ENCODE results near the gene KIRREL1. TPM values are rescaled to one million over a fixed set of nuclear protein-coding genes. Genes with fewer than 3 reads are reported as not detected.

KIRREL1 gene
- total RNA-seq, 2 donors from 2014 or later = not detected

DNA sequence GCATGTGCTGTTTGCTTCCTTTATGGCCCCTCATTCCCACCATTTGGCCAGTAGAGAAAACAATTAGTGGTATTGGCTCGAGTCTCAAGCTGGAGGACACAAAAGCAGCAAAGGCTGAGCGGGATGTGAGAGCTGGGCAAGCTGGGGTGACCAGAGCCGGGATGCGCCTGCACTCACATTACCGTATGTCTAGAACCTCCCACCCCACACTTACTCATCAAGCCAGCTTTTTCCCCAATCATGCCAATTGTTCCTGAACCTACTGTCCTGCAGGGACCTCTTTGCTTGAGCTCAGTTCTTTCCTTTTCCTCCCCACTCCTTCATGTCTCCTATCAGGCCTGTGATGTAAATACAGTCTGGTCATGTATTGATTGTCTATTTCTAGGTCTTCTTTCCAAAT, 45.9 kb downstream of the KIRREL1 start:
- H3K36me3 Mint-ChIP-seq = no peaks in the 10 kb centered on the region

DNA sequence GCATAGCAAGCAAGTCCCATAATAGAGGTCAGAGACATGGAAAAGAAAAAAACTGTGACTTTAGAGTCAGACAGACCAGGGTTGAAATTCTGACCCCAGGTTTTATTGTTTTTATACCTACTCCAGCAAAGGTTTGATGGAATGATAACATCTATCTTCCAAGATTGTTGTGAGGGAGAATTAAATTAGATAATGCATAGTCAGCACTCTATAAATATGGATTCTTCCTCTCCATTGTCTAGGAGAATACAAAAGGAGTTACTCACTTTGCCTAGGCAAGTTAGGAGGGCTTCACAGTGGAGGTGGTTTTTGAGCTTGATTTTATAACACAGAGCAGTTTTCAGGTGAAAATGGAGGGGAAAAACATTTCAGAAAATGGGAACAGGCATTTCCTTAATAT, 46.9 kb downstream of the KIRREL1 start:
- no peak overlapping the region for H3K27ac Mint-ChIP-seq
- ATAC-seq = no peak

More for the DNA sequence above, 45.9 kb downstream of the KIRREL1 start:
- H3K27ac Mint-ChIP-seq = no peak overlapping the region
- no peaks in the 10 kb centered on the region for H3K4me1 Mint-ChIP-seq (ENCODE audit: low read depth in 2 of 2)
- H3K27me3 Mint-ChIP-seq = peaks cover 16 to 17% of the 10 kb centered on the region in 2 donors
- DNase-seq (ENCODE audit: low spot score) = no peak
- ATAC-seq = no peak
- H3K4me3 Mint-ChIP-seq = no peak overlapping the region
- no peaks in the 10 kb centered on the region for H3K9me3 Mint-ChIP-seq

DNA sequence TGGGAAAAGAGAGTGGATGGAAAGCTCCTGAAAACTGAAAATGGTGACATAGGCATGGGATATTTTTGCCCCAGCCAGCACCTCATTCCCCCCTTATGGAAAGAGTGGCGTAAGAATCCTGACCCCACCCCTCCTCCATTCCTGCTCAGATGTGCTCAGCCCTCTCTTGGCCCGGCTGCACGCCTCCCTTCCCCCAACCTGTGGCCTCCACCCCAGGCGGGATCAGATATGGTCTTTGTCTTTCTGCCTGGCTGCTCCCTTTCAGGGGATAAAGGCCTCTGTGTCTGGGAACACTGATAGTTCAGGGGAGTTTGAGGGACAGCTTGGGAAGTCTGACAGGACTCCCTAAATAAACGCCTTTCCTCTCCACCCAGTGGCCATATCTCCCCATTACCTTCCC, 49.8 kb downstream of the KIRREL1 start:
- H3K4me3 Mint-ChIP-seq = no peak overlapping the region
- no peak overlapping the region for H3K27ac Mint-ChIP-seq

More for the DNA sequence above, 46.9 kb downstream of the KIRREL1 start:
- Mint-ChIP-seq H3K9me3 (no peaks in the 10 kb centered on the region), H3K36me3 (no peaks in the 10 kb centered on the region), H3K27me3 (peaks cover 17 to 19% of the 10 kb centered on the region in 2 donors), H3K4me3 (no peak overlapping the region), H3K4me1 (ENCODE audit: low read depth in 2 of 2) (no peaks in the 10 kb centered on the region)
- DNase-seq (ENCODE audit: low spot score) = no peak

DNA sequence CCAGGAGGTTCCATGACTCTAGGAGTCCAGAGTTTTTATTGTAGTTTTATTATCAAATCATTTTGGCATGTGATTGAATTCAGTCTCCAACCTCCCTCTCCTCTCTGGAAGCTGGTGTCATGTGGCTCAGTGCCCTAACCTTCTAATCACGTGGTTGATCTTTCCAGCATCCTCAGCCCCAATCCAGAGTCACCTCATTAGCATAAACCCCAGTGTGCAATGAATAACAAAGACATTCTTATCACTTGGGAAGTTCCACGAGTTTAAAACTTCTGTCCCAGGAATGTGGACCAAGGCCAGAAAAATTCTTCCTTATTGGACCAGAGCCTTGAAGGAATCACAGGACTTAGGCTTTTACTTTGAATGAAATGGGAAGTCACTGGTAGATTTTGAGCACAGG, 52.2 kb downstream of the KIRREL1 start:
- Mint-ChIP-seq H3K27me3 (peaks cover 14 to 18% of the 10 kb centered on the region in 2 donors), H3K4me3 (no peak overlapping the region), H3K4me1 (ENCODE audit: low read depth in 2 of 2) (no peaks in the 10 kb centered on the region), H3K27ac (no peak overlapping the region), H3K9me3 (no peaks in the 10 kb centered on the region), H3K36me3 (no peaks in the 10 kb centered on the region)
- no peak for ATAC-seq
- no peak for DNase-seq (ENCODE audit: low spot score)

More for the DNA sequence above, 49.8 kb downstream of the KIRREL1 start:
- peaks cover 22 to 27% of the 10 kb centered on the region in 2 donors for H3K27me3 Mint-ChIP-seq
- ATAC-seq (no peak), DNase-seq (ENCODE audit: low spot score) (no peak)
- no peaks in the 10 kb centered on the region for H3K36me3 Mint-ChIP-seq
- no peaks in the 10 kb centered on the region for H3K4me1 Mint-ChIP-seq (ENCODE audit: low read depth in 2 of 2)
- no peaks in the 10 kb centered on the region for H3K9me3 Mint-ChIP-seq

DNA sequence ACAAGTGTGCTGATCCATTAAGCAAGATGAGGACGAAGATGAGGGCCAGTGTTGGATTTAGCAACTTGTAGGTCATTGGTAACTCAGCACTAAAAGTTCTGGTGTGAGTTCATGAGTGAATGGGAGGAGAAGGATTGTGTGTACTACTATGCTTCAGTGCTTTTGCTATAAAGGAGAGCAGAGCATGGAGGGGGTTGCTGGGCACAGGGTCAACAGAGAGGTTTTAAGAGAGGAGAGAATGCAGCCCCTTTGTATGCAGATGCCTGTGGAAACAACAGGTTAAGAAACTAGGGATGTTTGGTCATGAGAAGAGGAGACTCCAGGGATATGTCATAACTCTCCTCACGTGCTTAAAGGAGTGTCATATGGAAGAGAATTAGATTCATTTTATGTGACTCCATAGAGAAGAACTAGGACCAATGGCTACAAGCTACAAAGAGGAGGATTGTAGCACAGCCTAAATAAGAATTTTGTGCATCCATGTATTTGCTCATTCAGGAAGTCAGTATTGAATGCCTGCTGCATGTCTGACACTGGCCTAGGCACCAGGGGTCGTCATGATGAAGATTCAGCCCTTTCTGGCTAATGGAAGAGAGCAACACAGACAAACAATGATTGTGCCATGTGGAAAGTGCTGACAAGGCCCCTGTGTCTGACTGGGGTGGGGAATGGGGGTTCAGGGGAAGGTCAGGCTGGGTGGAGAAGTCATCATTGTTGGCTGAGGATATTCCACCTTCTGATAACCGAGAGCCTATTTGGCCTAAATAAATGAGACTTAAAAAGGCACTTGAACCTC, 53.5 kb downstream of the KIRREL1 start:
- no peak overlapping the region for H3K4me3 Mint-ChIP-seq
- peaks cover 21 to 23% of the 10 kb centered on the region in 2 donors for H3K27me3 Mint-ChIP-seq
- no peak for DNase-seq (ENCODE audit: low spot score)
- no peaks in the 10 kb centered on the region for H3K4me1 Mint-ChIP-seq (ENCODE audit: low read depth in 2 of 2)
- ATAC-seq = no peak
- H3K36me3 Mint-ChIP-seq = no peaks in the 10 kb centered on the region
- H3K27ac Mint-ChIP-seq = no peak overlapping the region
- H3K9me3 Mint-ChIP-seq = no peaks in the 10 kb centered on the region

DNA sequence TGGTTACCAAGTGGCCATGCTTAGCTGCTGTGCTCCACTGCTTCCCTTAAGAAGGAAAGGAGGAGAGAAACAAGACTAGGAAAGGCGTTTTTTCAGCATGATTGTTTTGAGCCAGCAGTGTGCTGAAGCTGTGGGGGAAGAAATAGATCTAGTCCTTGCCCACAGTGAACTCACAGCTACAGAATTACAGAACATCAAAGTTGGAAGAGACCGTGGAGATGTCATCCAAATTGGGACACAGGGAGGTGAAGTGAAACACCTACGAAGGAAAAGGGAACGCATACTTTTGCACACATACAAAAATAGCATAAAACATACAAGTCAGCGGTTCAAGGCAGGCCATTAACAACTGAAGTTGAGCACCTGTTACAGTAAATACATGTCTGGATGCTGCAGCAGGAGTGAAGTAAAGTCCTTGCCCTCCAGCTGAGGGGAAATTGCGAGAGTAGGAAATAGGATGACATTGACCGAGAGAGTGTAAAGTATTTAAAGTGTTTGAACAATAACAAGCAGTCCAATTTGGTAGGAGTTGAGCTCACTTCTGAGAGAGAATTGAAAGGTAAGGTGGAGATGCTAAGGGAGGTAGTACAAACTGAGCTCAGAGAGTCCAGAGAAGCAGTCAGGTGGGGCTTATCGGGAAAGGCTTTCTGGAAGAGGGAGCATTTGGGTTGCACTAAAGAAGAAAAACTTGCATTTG, 55.1 kb downstream of the KIRREL1 start:
- Mint-ChIP-seq H3K27ac (no peak overlapping the region), H3K4me1 (ENCODE audit: low read depth in 2 of 2) (no peaks in the 10 kb centered on the region), H3K36me3 (no peaks in the 10 kb centered on the region), H3K27me3 (peaks cover 24 to 32% of the 10 kb centered on the region in 2 donors), H3K4me3 (no peak overlapping the region), H3K9me3 (no peaks in the 10 kb centered on the region)
- DNase-seq (ENCODE audit: low spot score) (no peak), ATAC-seq (no peak)

DNA sequence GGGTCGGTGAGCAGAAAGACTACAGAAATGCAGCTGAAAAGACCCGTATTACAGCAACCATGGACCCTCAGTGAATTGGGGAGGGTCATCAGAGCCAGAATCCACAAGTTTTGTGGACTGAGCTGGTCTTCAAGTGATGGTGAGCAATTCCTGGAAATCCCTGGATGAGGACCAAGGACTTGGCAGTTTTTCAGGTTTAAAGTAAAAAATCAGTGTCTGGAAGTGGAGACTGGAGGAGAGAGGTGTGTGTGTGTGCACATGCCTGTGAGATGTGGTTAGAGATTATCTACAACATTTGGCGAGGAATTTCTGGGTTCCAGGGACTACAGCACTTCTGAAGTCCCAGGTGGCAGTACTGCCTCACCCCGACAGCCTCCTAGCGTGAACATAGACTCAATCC, 56.4 kb downstream of the KIRREL1 start:
- ATAC-seq (no peak), DNase-seq (ENCODE audit: low spot score) (no peak)
- Mint-ChIP-seq H3K27me3 (peaks cover 22 to 35% of the 10 kb centered on the region in 2 donors), H3K4me1 (ENCODE audit: low read depth in 2 of 2) (no peaks in the 10 kb centered on the region), H3K9me3 (no peaks in the 10 kb centered on the region), H3K36me3 (no peaks in the 10 kb centered on the region), H3K4me3 (no peak overlapping the region), H3K27ac (no peak overlapping the region)

DNA sequence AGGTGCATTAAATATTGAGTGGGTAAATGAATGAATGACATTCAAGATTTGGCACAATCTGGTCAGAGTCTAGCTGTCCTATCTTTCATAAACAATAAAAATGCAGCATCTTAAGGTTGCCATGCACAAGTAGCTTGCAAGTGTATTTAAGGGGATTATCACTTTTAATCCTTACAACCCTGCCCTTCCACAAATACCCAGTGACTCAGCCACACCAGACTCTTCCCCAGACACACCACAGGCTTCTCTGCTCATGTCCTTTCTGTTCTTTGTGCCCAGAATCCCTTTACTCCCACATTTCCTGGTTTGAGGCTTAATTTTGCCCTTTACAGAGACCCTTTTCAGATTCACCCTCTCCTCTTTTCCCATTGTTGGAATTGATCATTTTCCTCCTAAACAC, 59.8 kb downstream of the KIRREL1 start:
- DNase-seq (ENCODE audit: low spot score) = no peak
- Mint-ChIP-seq H3K27ac (no peak overlapping the region), H3K4me3 (no peak overlapping the region), H3K9me3 (no peaks in the 10 kb centered on the region), H3K36me3 (no peaks in the 10 kb centered on the region), H3K27me3 (peaks cover 16 to 30% of the 10 kb centered on the region in 2 donors), H3K4me1 (ENCODE audit: low read depth in 2 of 2) (no peaks in the 10 kb centered on the region)
- ATAC-seq = no peak

DNA sequence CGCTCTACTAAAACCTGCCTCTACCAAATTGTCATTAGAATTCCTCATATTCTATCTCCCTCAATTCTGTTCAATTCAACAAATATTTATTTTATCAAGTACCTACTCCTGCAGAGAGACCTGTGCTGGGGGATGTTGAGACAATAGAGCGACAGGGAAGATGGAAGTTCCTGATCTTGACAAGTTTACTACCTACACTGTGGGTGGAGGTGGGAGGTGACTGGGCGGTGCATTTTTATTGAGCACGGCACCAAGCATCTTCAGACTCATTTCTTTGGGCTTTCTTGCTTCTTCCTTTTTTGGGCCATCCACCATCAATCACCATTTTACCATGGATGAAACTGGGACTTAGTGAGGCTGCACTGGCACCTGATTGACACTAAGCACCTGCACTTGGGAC, 61.3 kb downstream of the KIRREL1 start:
- Mint-ChIP-seq H3K36me3 (no peaks in the 10 kb centered on the region), H3K4me3 (no peak overlapping the region), H3K9me3 (no peaks in the 10 kb centered on the region), H3K4me1 (ENCODE audit: low read depth in 2 of 2) (no peaks in the 10 kb centered on the region), H3K27ac (no peak overlapping the region), H3K27me3 (peaks cover 18 to 31% of the 10 kb centered on the region in 2 donors)
- no peak for ATAC-seq
- no peak for DNase-seq (ENCODE audit: low spot score)

DNA sequence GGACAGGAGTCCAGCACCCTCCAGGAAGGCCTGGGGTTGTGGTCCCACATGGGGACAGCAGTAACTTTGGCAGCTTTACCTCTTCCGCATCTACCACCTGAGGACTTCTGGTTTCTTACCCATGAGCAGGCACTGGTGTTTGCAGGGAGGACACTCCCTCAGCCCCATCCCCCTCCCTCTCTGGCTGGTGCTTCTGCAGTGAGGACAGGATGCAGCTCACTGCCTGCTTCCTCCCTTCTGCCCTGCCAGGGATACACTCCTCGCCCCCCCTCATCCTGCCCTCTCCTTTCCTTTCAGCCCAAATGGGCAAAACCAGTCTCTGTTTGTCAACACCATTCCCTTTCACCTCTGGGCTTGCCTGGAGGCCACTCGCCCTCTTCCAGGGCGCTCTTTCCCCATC, 62.4 kb downstream of the KIRREL1 start:
- H3K27ac Mint-ChIP-seq = no peak overlapping the region
- no peaks in the 10 kb centered on the region for H3K36me3 Mint-ChIP-seq
- DNase-seq (ENCODE audit: low spot score) (no peak), ATAC-seq (no peak)
- H3K27me3 Mint-ChIP-seq = peaks cover 23 to 40% of the 10 kb centered on the region in 2 donors
- no peaks in the 10 kb centered on the region for H3K9me3 Mint-ChIP-seq
- no peaks in the 10 kb centered on the region for H3K4me1 Mint-ChIP-seq (ENCODE audit: low read depth in 2 of 2)
- H3K4me3 Mint-ChIP-seq = no peak overlapping the region

DNA sequence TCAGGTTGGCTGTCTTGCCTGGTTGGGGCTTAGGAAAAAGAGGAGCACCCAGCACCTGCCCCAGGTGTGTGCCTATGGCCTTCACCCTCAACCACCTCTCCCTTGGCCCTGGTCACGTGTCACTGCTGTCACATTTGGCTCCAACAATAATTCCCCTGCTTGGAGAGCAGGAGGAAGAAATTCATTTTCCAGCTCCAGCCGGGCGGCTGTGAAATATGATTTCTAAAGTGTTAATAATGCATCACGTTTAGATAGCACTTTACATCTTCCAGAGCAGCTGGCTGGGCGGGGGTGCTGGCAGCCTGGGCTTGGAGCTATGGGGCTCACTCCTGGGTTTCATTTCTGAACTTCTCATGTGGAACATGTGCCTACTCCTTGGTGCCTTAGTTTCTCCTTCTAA, 63.1 kb downstream of the KIRREL1 start:
- ATAC-seq (no peak), DNase-seq (ENCODE audit: low spot score) (no peak)
- Mint-ChIP-seq H3K36me3 (no peaks in the 10 kb centered on the region), H3K27me3 (peaks cover 19 to 40% of the 10 kb centered on the region in 2 donors), H3K4me3 (no peak overlapping the region), H3K4me1 (ENCODE audit: low read depth in 2 of 2) (no peaks in the 10 kb centered on the region), H3K9me3 (no peaks in the 10 kb centered on the region), H3K27ac (no peak overlapping the region)

DNA sequence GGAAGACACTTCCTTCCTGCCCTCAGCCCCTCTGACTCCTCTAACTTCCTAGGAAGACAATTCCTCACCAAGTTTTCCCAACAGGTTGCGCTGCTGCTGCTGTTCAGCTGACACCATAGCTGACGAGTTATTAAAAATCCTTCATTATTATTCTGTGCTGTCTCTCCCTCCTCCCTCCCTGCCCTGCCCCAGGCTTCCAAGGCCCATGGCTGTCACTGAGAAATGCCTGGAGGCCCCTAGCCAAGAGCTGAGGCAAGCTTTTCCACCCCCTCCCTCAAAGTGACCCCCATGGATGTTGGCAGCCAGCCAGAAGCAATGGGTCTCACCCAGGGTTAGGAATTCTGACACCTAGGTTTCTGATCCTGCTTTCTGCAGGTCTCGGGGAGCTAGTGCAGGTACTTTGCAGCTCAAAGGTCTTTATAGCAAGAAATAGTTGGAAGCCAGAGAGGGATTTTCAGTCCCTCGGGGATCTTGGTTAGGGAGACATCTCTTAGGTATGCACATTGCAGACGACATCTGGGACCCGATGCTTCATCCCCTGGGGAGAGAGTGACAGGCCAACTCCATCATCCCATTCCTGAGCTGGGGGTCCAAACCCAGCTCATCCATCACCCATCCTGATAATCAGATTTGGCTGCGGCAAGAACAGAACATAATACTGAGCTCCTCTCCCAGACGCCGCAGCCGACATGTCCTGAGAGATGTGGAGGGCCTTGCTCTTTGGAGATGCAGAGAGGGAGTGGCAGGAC, 65.0 kb downstream of the KIRREL1 start:
- DNase-seq (ENCODE audit: low spot score) (no peak), ATAC-seq (no peak)
- H3K36me3 Mint-ChIP-seq = no peaks in the 10 kb centered on the region
- H3K27ac Mint-ChIP-seq = no peak overlapping the region
- no peaks in the 10 kb centered on the region for H3K4me1 Mint-ChIP-seq (ENCODE audit: low read depth in 2 of 2)
- no peak overlapping the region for H3K4me3 Mint-ChIP-seq
- H3K9me3 Mint-ChIP-seq = no peaks in the 10 kb centered on the region
- peaks cover 13 to 39% of the 10 kb centered on the region in 2 donors for H3K27me3 Mint-ChIP-seq

DNA sequence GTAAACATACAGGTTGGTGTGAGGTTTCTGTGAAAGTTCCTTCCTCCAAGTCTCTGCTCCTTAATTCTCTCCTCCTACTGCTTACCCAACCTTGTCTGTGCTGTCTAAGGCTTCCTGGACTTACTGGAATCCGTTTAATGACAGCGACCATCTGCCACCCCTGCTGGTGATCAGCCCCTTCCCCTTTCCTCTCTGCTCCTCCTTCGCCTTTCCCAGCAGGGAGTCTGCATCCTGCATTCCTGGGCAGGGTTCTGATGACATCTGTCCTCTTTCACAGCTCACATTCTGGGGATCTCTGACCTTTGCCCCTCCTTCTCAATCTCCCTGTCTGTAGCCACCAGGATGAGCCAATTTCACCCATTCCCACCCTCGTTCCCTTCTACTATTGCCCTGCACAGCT, 66.5 kb downstream of the KIRREL1 start:
- Mint-ChIP-seq H3K9me3 (no peaks in the 10 kb centered on the region), H3K27me3 (peaks cover 16 to 40% of the 10 kb centered on the region in 2 donors), H3K4me3 (no peak overlapping the region), H3K36me3 (no peaks in the 10 kb centered on the region), H3K27ac (no peak overlapping the region), H3K4me1 (ENCODE audit: low read depth in 2 of 2) (no peaks in the 10 kb centered on the region)
- no peak for ATAC-seq
- no peak for DNase-seq (ENCODE audit: low spot score)

DNA sequence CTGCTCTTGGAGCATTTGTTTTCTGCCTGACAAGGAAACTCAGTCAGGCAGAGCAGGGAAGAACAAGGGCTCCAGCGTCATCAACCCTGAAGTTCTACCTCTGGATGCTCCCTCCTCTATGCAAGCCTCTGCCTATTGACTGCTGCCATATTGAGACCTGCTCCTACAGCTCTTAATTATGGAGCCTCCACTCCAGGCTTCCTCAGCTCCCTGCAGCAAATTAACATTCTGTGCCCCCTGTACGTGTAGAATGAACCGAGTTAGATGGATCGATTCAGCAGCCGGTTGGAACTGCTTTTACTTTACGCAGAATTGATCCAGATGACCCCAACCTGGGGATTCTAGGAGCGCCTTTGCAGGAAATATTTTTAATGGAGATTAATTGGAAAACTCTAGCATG, 68.7 kb downstream of the KIRREL1 start:
- ATAC-seq (no peak), DNase-seq (ENCODE audit: low spot score) (no peak)
- Mint-ChIP-seq H3K27ac (no peak overlapping the region), H3K9me3 (no peaks in the 10 kb centered on the region), H3K36me3 (no peaks in the 10 kb centered on the region), H3K4me3 (no peak overlapping the region), H3K27me3 (peaks cover 17 to 55% of the 10 kb centered on the region in 2 donors), H3K4me1 (ENCODE audit: low read depth in 2 of 2) (no peaks in the 10 kb centered on the region)

Data from natural killer cell treated with Interleukin-12 subunit alpha and Interleukin-12 subunit beta and Interleukin-15 and Interleukin-18, amount 100 ng/mL, for 72 hours (primary cell).